ENCODE measurements around the gene USP11. TPM values are rescaled to one million over a fixed set of nuclear protein-coding genes. Genes with fewer than 3 reads are reported as not detected.
A peak's percentile ranks its signal among the peaks of the same experiment; 100 is the strongest.

The USP11 gene
- total RNA-seq, 1 donor from 2014 or later: 72.5 TPM

GRCh38 chrX:47189906-47190305, 42.9 kb upstream of the USP11 start:
- TF ChIP-seq CTCF (IDR thresholded peaks at IDR 0.05; ENCODE audit: unreplicated experiment): no peak

GRCh38 chrX:47190445-47191269, 42.2 kb upstream of the USP11 start:
- Mint-ChIP-seq H3K27me3 (ENCODE audit: unreplicated experiment) (peaks cover 5% of the 10 kb centered on the region), H3K9me3 (ENCODE audit: unreplicated experiment) (no peaks in the 10 kb centered on the region)
- TF ChIP-seq CTCF (IDR thresholded peaks at IDR 0.05; ENCODE audit: unreplicated experiment): no peak

More at GRCh38 chrX:47189906-47190305, 42.9 kb upstream of the USP11 start:
- no peak for DNase-seq (ENCODE audit: low spot score)
- no peaks in the 10 kb centered on the region for H3K9me3 Mint-ChIP-seq (ENCODE audit: unreplicated experiment)
- no peak overlapping the region for H3K4me3 Mint-ChIP-seq (ENCODE audit: unreplicated experiment)
- peaks cover 2% of the 10 kb centered on the region for H3K36me3 Mint-ChIP-seq (ENCODE audit: low read depth, unreplicated experiment)
- no peak overlapping the region for H3K27ac Mint-ChIP-seq (ENCODE audit: unreplicated experiment)
- H3K4me1 Mint-ChIP-seq (ENCODE audit: unreplicated experiment): peaks cover 4% of the 10 kb centered on the region
- H3K27me3 Mint-ChIP-seq (ENCODE audit: unreplicated experiment): peaks cover 5% of the 10 kb centered on the region

GRCh38 chrX:47191331-47191730, 41.5 kb upstream of the USP11 start:
- Mint-ChIP-seq H3K27ac (ENCODE audit: unreplicated experiment) (no peak overlapping the region), H3K36me3 (ENCODE audit: low read depth, unreplicated experiment) (peaks cover 9% of the 10 kb centered on the region), H3K4me3 (ENCODE audit: unreplicated experiment) (peak overlapping the region; percentile 90), H3K4me1 (ENCODE audit: unreplicated experiment) (peaks cover 14% of the 10 kb centered on the region), H3K9me3 (ENCODE audit: unreplicated experiment) (no peaks in the 10 kb centered on the region), H3K27me3 (ENCODE audit: unreplicated experiment) (peaks cover 7% of the 10 kb centered on the region)
- no peak for TF ChIP-seq CTCF (IDR thresholded peaks at IDR 0.05; ENCODE audit: unreplicated experiment)
- DNase-seq (ENCODE audit: low spot score): peak; percentile 6

More at GRCh38 chrX:47190445-47191269, 42.2 kb upstream of the USP11 start:
- peak overlapping the region; percentile 30 for H3K27ac Mint-ChIP-seq (ENCODE audit: unreplicated experiment)
- H3K4me3 Mint-ChIP-seq (ENCODE audit: unreplicated experiment): peak overlapping the region; percentile 90
- H3K4me1 Mint-ChIP-seq (ENCODE audit: unreplicated experiment): peaks cover 8% of the 10 kb centered on the region
- peak; percentile 78 for DNase-seq (ENCODE audit: low spot score)
- peaks cover 3% of the 10 kb centered on the region for H3K36me3 Mint-ChIP-seq (ENCODE audit: low read depth, unreplicated experiment)

- Mint-ChIP-seq H3K36me3 (ENCODE audit: low read depth, unreplicated experiment) (peaks cover 7% of the 10 kb centered on the region), H3K27ac (ENCODE audit: unreplicated experiment) (no peak overlapping the region), H3K4me1 (ENCODE audit: unreplicated experiment) (peaks cover 19% of the 10 kb centered on the region), H3K27me3 (ENCODE audit: unreplicated experiment) (peaks cover 7% of the 10 kb centered on the region), H3K4me3 (ENCODE audit: unreplicated experiment) (peak overlapping the region; percentile 90), H3K9me3 (ENCODE audit: unreplicated experiment) (no peaks in the 10 kb centered on the region)
- no peak for TF ChIP-seq CTCF (IDR thresholded peaks at IDR 0.05; ENCODE audit: unreplicated experiment)
- no peak for DNase-seq (ENCODE audit: low spot score)
Measured at GRCh38 chrX:47191806-47192401, 40.9 kb upstream of the USP11 start.
